Measurements from ENCODE around the gene IL17D.

- TF ChIP-seq SUZ12 (IDR thresholded peaks at IDR 0.05; ENCODE audit: extremely low read depth, insufficient read depth, insufficient read length) (no peak), YY1 (IDR thresholded peaks at IDR 0.05; ENCODE audit: insufficient read depth, insufficient read length) (no peak)
Observed at GRCh38 chr13:20691616-20692015, 11.9 kb upstream of the IL17D start.

Data from NT2/D1 (cell line).